NCI-H2196 (cell line): ENCODE measurements around the gene CHD2.

Experiments used
- DNase-seq: peaks from one replicate; lab custom pipeline; 2025; ENCODE audit not compliant: unreplicated experiment; lab: John Stamatoyannopoulos, UW

Gene CHD2

GRCh38 chr15:92885224-92886041 is 14.7 kb upstream of the CHD2 start:
- DNase-seq: no peak

DNA sequence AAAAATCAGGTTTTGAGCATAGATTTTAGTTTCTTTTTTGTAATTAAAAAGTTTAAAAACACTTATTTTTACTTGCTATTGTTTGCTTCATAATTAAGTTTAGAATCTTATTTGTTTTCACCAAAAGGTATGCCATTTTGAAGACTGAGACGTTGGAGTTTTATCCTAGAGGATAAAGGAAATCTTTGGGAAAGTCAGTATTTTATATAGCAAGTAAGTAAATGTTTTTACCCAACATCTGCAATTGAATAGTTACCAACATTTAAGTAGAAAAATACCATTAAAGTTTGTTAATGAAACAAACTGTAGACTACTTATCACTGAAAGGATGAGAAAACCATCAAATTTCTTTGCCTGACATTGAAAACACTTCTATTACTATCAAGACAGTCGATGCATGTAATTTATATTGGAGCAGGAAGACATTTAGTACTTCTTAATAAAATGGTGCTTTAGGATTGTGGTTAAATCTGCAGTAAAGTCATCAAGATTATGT is 14.0 kb upstream of the CHD2 start:
- no peak for DNase-seq

DNA sequence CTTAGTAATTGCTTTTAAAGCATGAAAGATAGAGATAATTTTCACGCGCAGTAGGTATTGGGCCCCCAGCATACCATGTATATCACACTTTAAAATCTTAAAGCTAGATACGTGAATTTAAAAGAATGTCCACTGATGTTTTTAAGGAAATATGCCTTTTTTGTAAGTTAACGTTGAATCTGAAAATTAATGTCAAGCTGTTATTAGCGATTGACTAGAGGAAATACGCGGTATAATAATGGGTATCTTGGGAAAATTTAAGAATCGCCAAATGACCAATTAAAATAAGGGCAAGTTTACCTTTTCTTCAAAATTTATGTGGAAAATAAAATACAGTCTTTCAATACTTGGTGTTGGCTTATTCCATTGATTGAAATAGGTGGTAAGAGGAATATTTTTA is 13.3 kb upstream of the CHD2 start:
- no peak for DNase-seq

GRCh38 chr15:92887869-92888268 is 12.3 kb upstream of the CHD2 start:
- no peak for DNase-seq

- DNase-seq: no peak
Observed at GRCh38 chr15:92889390-92890107, 10.6 kb upstream of the CHD2 start.

DNA sequence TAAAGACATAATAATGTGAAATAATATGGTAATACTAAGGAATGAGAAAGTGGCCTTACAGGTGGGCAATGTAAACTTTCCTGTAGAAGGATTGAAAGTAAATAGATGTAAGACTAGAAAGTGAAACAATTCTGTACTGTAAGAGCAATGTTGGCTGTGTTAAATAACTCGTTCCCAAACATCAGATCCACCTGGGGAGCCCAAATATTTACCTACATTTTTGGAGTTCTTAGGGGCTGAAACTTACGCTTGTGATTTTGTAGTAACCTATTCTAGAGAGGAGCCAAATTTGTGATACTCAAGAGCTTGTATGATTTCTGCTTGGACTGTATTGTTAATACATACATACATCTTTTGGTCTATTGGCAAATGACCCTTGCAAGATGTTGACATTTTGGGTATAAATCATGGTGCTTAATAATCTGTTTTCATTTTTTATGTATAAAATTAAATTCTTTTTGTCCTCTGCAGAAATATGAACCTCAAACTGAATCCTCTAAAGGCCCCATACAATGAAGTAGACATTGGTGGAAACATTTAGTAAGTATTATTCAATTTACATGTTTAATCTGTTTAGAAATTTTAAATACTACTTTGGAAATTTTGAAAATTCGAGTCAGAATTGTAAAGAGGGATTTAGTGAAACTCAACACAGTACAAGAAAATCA is 8.5 kb upstream of the CHD2 start:
- DNase-seq: no peak

DNA sequence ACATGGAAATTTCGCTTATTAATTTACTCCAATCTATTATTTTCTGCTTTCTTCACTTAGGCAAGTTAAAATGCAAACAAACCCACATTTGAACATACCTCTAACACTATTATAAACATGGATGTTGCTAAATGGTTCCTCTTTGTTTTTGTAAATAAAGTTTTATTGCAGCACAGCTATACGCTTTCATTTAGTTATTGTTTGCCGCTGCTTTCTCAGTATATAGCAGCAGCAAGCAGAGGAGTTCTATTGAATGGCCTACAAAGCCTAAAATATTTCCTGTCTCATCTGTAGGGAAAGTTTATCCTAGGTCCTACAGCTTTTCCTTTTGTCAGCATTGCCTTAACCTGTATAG is 7.9 kb upstream of the CHD2 start:
- no peak for DNase-seq

DNA sequence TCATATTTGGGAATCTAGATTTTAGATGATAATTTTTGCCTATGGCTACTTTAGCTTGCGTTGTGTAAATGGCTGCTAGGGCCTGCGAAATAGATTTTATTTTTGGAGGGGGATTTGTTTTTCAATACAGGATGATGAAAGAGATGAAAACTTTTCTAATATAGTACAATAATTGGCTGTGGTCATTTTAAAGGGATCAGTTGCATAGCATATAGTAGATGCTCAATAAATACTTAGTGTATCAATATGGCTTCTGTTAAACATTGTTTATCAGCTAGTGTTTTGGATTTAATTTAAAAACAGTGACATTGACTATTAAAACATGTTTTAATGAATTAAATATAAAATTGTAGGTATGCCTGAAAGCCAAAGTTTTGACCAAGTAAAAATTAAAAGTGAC is 6.9 kb upstream of the CHD2 start:
- DNase-seq: no peak

DNA sequence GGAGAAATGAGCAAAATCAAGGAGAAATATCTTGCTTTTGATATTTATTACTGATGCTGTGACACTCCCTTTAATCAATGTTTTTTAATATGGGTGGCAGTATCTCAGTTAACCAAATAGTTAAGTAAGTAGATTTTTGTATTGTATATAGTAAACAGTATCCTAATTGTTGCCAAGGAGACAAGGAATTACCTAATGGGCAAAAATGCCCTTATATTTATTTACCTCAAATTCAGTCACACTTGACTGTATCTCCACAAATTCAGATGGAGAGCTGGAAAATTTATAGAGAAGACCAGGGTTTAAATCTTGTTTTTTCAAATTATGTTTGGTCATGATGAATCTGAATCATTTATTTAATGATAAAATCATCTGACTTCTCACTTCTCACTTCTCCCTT is 3.6 kb upstream of the CHD2 start:
- no peak for DNase-seq

DNA sequence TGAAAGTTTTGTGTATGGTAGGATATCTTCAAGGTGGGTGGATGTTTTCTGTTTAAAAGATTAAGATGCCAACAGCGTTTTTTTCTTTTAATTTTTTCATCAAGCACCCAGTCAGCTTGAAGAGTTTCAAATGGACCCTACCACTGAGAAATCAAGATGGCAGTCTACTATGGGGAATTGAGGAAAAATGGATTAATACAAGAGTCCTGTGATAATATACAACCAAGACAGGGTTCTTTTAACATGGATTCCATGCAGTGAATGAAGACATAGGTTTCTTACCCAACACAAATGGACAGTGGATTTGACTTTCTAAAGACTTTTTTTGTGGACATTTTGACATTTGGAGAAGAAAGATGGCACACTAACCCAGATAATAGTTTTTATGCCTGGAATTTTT is 2.5 kb upstream of the CHD2 start:
- no peak for DNase-seq

GRCh38 chr15:92898988-92899582 is 1.0 kb upstream of the CHD2 start:
- no peak for DNase-seq

GRCh38 chr15:92899601-92899947 is 550 bp upstream of the CHD2 start:
- no peak for DNase-seq

DNA sequence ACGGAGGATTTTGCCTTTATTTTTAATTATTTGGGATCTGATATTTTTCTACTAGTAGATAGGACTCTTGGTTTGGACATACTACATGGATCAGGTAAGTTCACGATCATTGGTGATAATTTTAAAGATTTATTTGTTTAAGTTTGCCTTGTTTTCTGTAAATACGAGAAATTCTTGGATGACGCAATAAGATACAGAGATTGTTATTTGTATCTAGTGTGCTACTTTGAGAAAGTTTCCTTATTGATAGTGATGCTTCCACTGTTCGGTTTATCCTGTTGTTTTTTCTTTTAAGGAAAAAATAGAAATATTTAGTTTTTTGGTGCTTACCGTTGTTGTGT is 577 bp downstream of the CHD2 start:
- DNase-seq: no peak

DNA sequence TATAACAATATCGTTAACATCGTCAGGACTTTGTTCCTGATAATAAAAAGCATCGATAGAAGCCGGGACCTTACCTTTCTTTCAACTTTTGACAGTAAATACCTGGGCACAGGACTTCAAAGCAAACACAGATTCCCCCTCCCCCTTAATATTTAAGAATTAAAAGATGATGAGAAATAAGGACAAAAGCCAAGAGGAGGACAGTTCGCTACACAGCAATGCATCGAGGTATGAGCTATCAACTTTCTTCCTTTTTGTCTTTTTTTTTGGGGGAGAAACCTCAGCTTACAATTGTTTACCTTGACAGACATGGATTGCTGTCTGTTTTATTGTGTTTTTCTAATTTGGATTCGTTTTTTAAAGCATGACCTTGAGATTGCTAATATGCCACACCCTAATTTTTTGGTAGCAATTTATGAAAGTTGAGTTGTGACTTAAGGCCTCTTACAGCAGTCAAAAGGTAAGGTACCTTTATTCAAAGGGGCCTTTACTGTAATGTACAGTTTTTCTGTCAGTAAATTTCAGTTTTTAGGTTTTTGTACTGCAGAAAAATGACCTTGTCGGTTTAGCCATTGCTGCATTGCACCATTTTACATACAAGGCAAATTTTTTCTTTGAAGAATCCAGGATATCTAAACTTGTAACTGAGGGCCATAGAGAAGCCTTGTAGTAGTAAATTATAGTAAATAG is 1.1 kb downstream of the CHD2 start:
- no peak for DNase-seq

GRCh38 chr15:92901995-92902394 is 1.9 kb downstream of the CHD2 start:
- DNase-seq: no peak

DNA sequence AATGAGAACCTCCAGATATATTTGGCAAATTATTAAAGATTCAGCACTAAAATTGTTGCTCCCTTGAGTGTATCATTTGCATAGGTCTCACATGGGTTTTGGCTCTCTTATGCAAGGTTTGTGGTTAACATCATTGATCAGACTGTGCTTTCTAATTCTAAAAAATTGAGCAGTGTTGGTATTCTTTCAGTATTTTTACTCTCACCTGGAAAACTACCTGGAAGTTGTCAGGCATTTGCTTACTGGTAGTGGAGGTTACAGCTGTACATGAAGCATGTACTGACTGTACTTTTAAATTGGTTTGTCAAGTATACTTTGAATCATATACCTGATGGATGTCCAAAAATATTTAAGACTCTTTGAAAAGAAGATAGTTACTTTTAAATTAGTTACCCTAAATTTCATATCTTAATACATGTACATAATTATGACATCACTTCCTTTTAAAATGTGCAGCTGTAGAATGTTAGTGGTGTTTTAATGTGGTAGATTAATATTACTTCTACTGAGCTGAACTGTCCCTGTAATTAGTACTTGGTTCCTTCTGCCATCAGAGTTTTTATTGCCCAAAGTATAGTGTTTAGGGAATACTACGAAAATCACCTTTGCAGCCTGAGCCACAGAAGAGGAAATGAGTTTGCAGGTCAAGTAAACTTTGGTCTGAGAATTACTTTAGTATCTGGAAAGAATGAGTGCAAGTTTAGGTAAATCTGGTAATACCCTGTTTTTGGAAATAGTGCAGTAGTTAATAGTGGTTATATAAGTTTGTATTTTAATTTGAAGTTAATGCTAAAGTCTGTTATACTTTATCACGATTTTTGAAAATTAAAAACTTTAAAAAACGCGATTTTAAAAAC is 2.8 kb downstream of the CHD2 start:
- DNase-seq: no peak

DNA sequence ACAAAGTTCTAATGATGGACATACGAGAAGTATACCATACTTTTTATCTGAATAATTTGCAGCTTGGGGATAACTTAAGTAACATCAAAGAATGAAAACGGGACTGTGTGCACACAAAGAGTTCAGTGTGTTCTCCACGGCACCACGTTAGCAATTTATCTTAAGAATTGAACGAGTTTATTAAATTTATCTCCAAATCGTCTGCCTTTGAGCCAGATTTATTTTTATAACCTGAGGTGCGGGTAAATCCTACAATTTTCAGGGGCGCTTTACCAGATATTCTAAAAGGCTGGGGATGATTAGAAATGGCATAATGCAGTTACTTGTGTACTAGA is 3.5 kb downstream of the CHD2 start:
- no peak for DNase-seq

DNA sequence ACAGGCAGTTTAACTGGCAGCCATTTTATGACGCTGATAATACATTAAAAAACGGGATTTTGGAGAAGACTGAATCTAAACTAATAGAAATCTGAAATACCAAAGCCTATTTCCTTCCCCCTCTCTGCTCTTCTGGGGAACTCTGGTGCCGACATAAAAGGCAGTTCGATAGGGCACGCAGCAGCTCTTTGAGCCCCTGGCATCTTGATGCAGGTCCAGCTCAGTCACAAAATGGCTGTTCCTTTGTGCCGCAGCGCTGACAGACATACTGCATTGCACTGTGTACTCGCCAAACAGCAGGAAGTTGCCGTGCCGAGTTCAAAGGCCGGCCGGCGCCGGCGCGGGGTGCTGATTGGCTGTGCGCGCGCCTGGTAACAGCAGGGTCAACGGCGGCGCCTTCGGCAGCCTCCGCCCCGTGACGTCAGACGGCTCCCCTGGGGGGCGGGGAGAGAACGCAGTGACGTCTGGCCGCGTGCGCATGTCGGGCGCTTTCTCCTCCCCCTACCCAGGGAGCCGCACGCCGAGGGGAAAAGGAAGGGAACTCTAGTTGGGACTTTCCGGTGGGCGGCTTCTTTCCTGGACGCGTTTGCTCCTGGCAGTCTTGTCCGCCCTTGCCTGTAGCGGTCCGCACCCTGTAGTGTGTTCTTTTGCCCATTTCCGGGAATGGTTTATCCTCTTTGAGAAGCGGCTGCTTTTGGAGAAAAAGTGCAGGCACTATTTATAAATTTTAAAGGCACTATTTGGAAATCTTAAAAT is 4.0 kb downstream of the CHD2 start:
- DNase-seq: peak; percentile 94

- DNase-seq: no peak
Observed at GRCh38 chr15:92904722-92905571, 4.8 kb downstream of the CHD2 start.
